BLaER1 treated with 17β-estradiol and CSF1 and Interleukin-3, amounts not matched to agents 10 nM and 100 nM (cell line): ENCODE data around the gene ASPSCR1.

Source experiments
- H3K27ac ChIP-seq, 11 experiments: shearing (Covaris generic); formaldehyde crosslinking; 2 replicates each; pipeline ENCODE4 v1.8.1; 2022
- H3K27me3 ChIP-seq, 11 experiments: shearing (Covaris generic); formaldehyde crosslinking; 2 replicates each; pipeline ENCODE4 v1.8.1; 2022
- H3K36me3 ChIP-seq, 11 experiments: shearing (Covaris generic); formaldehyde crosslinking; 2 replicates each; pipeline ENCODE4 v1.8.1; 2022
- H3K4me1 ChIP-seq, 10 experiments: shearing (Covaris generic); formaldehyde crosslinking; 2 replicates each; pipeline ENCODE4 v1.8.1; 2022
- H3K4me2 ChIP-seq, 11 experiments: shearing (Covaris generic); formaldehyde crosslinking; 2 replicates each; pipeline ENCODE4 v1.8.1; 2022
- H3K4me3 ChIP-seq, 10 experiments: shearing (Covaris generic); formaldehyde crosslinking; 2 replicates each; pipeline ENCODE4 v1.8.1; 2022
- H3K9ac ChIP-seq, 11 experiments: shearing (Covaris generic); formaldehyde crosslinking; 2 replicates each; pipeline ENCODE4 v1.8.1; 2022
- H3K9me3 ChIP-seq, 11 experiments: shearing (Covaris generic); formaldehyde crosslinking; replicated peaks in 1 of 11; 2 replicates each; pipeline ENCODE4 v1.8.1; 2022
- H4K20me1 ChIP-seq, 11 experiments: shearing (Covaris generic); formaldehyde crosslinking; 2 replicates each; pipeline ENCODE4 v1.8.1; 2022
- Cebpa-rat ChIP-seq, 11 experiments: shearing (Covaris generic); IDR thresholded peaks; 2 replicates each; pipeline ENCODE4 v1.8.1; 2022

The ASPSCR1 gene

DNA sequence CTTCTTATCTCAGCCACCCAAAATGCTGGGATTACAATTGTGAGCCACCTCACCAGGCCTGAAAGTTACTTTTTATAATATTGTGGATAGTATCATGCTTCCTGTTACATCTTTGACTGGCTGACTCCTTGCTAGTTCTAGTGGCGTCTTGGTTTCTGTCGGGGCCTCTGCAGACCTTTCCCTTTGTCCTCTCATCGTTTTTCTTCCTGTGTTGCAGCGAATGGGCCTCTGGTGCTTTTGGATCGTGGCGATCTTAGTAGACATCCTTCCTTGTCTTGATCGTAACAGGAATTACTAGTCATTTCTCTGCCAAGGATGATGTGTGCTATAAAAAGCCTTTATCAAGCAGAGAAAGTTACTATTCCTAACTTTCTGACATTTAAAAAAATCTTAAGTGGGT lies 20.8 kb downstream of the ASPSCR1 start:
- Histone ChIP-seq H3K9me3 (no peaks in the 10 kb centered on the region), H3K36me3 (peaks cover 0 to 28% (median 8%) of the 10 kb centered on the region in 11 experiments; a peak in 10 of 22 replicates), H3K27me3 (peaks cover 0 to 35% (median 0%) of the 10 kb centered on the region in 11 experiments; a peak in 12 of 22 replicates), H3K4me3 (no peak overlapping the region), H3K4me2 (peak overlapping the region in 6 of 11 experiments; percentile 84 to 99 (median 94); a peak in 10 of 22 replicates), H3K4me1 (peaks cover 25 to 64% (median 55%) of the 10 kb centered on the region in 10 experiments), H3K27ac (no peak overlapping the region), H3K9ac (no peak overlapping the region), H4K20me1 (peaks cover 41 to 86% (median 61%) of the 10 kb centered on the region in 11 experiments; a peak in 21 of 22 replicates)
- no peak for TF ChIP-seq Cebpa-rat (IDR thresholded peaks at IDR 0.05)

DNA sequence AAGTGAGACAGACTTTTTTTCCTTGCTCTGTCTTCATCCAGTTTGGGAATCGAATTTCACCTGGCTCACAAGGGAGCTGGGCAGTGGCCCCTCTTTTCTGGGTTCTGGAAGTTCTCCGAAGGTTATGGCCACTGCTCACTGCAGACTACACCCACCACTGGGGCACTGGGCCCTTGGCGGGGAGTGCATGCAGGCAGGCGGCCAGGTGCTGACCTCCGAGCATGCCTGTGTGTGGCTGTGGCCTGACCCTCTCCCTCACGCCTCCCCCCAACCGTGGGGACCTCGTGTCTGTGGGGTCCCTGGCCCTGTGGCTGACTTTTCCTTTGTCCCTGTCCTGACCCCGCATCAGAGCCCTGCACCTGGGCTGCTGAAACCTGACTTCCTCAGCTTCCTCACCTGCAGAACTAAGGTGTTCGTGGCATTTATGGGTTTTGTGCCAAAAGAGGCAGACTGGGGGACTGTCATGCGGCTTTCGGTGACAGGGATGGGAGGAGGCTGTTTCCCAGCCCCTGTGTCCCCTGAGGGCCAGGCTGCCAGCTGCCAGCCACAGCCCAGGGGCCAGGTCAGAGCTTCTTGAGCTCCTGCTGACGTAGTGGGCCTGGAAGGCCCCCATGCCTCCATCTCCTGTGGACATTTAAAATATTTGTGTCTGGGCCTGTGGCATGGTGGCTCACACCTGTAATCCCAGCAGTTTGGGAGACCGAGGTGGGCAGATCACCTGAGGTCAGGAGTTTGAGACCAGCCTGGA lies 21.4 kb downstream of the ASPSCR1 start:
- H3K9ac ChIP-seq, result peak overlapping the region in 2 of 11 experiments; percentile 0 to 18; a peak in 1 of 22 replicates
- H3K4me2 ChIP-seq, result peak overlapping the region in 9 of 11 experiments; percentile 31 to 99 (median 88); a peak in 16 of 22 replicates

DNA sequence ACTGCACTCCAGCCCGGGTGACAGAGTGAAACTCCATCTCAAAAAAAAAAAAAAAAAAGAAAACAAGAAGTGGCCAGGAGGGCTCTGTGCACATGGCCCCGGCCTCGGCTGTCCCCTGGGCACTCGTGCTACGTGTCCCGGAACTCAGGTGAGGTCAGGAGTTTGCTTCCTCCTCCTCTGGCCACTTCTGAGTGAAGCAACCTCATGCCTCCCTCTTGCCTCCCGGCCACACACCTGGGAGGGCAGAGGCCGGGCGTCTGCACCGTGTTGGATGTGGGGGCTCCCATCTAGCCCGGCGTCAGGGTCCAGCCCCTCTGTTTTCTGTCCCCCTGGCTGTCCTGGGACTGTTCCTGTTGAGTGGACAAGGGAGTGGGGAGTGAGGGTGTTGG lies 22.2 kb downstream of the ASPSCR1 start:
- no peak for TF ChIP-seq Cebpa-rat (IDR thresholded peaks at IDR 0.05)
- Histone ChIP-seq H3K4me3 (no peak overlapping the region), H3K27me3 (peaks cover 0 to 43% (median 0%) of the 10 kb centered on the region in 11 experiments; a peak in 12 of 22 replicates), H3K27ac (no peak overlapping the region), H4K20me1 (peaks cover 43 to 86% (median 62%) of the 10 kb centered on the region in 11 experiments; a peak in 21 of 22 replicates), H3K9ac (no peak overlapping the region), H3K4me1 (peaks cover 38 to 68% (median 65%) of the 10 kb centered on the region in 10 experiments), H3K36me3 (peaks cover 0 to 15% (median 5%) of the 10 kb centered on the region in 11 experiments; a peak in 10 of 22 replicates), H3K4me2 (peak overlapping the region in 10 of 11 experiments; percentile 62 to 99 (median 86); a peak in 18 of 22 replicates), H3K9me3 (no peaks in the 10 kb centered on the region)

More for the DNA sequence above, 21.4 kb downstream of the ASPSCR1 start:
- Histone ChIP-seq H4K20me1 (peaks cover 42 to 86% (median 62%) of the 10 kb centered on the region in 11 experiments; a peak in 21 of 22 replicates), H3K36me3 (peaks cover 0 to 22% (median 8%) of the 10 kb centered on the region in 11 experiments; a peak in 10 of 22 replicates), H3K4me3 (no peak overlapping the region), H3K4me1 (peaks cover 31 to 65% (median 60%) of the 10 kb centered on the region in 10 experiments), H3K27ac (no peak overlapping the region), H3K9me3 (no peaks in the 10 kb centered on the region), H3K27me3 (peaks cover 0 to 37% (median 0%) of the 10 kb centered on the region in 11 experiments; a peak in 12 of 22 replicates)
- no peak for TF ChIP-seq Cebpa-rat (IDR thresholded peaks at IDR 0.05)

DNA sequence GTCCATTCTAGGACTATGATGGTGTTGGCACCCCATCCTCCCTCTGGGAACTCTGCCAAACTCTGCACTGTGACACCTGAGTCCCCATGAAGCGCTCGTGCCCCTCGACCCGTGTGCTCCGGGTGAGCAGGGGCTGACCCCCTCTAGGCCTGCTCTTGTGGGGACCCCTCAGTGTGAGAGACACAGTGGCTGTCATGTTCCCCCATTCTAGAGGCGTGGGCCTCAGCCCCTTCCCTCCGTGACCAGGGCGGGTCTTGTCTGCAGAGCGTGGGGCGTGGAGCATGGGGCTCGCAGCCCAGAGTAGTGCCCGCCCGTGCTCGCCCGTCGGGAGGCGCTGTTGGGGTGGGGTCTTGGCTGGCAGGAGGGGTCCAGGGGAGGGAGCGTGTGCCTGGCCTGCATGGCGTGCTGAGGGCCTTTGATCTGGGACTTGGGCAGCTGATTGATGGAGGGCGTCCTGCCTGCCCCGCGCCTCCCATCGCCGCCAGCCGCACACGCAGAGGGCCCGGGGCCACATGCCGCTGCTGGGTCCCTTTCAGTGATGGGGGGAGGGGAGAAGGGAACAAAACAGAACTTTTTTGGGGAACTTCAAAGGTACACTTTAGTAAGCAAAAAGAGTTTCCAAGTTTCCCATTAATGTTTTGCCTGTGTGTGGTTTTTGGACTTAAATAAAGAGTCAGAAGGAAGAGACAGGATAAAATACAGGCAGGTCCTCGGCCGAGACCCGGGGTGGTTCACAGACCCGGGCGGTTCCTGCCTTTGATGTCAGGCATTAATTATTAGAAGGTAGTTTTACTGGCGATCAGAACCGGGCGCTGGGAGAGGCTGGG lies 22.8 kb downstream of the ASPSCR1 start:
- Histone ChIP-seq H3K4me1 (peaks cover 44 to 74% (median 72%) of the 10 kb centered on the region in 10 experiments), H3K36me3 (peaks cover 0 to 15% (median 4%) of the 10 kb centered on the region in 11 experiments; a peak in 10 of 22 replicates), H3K9me3 (no peaks in the 10 kb centered on the region), H3K4me2 (peak overlapping the region; percentile 62 to 99 (median 84)), H3K9ac (peak overlapping the region in 8 of 11 experiments; percentile 30 to 74 (median 41); a peak in 14 of 22 replicates), H3K27ac (no peak overlapping the region), H4K20me1 (peaks cover 47 to 86% (median 67%) of the 10 kb centered on the region in 11 experiments; a peak in 21 of 22 replicates), H3K27me3 (peaks cover 0 to 46% (median 0%) of the 10 kb centered on the region in 11 experiments; a peak in 12 of 22 replicates), H3K4me3 (no peak overlapping the region)
- TF ChIP-seq Cebpa-rat (IDR thresholded peaks at IDR 0.05), result no peak

DNA sequence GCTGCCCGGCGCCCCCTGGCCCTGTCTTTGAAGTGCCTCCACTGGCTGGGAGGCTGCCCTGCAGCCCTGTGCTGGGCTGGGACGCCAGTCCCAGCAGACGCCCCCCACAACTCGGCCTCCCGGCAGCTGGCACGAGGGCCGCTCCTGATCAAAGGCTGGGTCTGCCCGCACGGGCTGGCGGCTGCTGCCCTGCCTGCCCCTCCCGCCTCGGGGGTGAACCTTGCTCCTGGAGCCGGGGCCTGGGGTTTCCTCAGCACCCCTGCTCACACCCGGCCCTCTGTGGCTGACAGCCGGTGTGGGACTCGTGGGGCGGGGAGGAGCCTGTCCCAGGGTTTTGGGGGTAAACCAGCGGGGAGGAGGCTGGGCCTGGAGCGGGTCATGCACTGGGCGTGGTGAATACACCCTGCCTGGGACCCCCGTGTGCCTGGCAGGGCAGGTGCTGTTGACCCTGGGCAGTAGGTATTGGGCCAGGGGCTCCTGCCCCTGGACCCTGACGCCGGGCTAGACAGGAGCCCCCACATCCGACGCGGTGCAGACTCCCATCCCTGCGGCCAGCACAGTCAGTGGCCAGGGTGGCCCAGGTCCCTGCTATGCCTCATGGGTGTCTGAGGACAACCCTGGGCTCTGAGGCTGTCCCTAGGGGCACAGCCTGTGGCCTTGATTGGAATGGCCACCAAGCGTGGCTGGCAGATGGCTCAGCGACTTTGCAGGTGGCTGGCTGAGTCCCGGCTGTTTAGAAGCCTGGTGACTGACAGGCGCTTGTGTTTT lies 23.6 kb downstream of the ASPSCR1 start:
- Histone ChIP-seq H3K4me3 (peak overlapping the region in 4 of 10 experiments; percentile 4 to 44 (median 30); a peak in 7 of 20 replicates), H3K36me3 (peaks cover 0 to 15% (median 4%) of the 10 kb centered on the region in 11 experiments; a peak in 10 of 22 replicates), H3K9ac (peak overlapping the region in 9 of 11 experiments; percentile 22 to 74 (median 41); a peak in 15 of 22 replicates), H4K20me1 (peaks cover 55 to 86% (median 70%) of the 10 kb centered on the region in 11 experiments; a peak in 21 of 22 replicates), H3K9me3 (no peaks in the 10 kb centered on the region), H3K4me1 (peaks cover 47 to 81% (median 79%) of the 10 kb centered on the region in 10 experiments), H3K4me2 (peak overlapping the region; percentile 62 to 99 (median 84)), H3K27ac (no peak overlapping the region), H3K27me3 (peaks cover 0 to 46% (median 0%) of the 10 kb centered on the region in 11 experiments; a peak in 12 of 22 replicates)
- no peak for TF ChIP-seq Cebpa-rat (IDR thresholded peaks at IDR 0.05)

DNA sequence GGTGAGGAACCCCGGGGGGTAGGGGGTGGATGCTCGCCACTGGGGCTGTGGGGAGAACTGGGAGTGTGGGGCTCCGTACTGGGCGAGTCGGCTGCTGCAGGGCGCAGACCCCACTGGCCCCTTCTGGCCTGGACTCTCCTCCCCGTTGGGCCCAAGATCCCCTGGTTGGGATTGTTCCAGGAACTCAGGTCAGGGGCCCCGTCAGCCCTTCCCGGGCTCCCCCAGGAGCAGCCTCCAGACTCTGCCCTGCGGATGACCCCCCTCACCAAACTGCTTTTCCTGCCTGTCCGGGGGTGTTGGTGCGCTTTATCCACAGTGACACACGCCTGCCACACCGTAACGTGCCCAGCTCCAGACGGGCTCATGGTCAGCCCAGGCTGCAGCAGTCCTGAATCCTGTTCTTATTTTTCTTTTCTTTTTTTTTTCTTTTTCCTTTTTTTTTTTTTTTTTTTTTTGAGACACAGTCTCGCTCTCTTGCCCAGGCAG lies 24.2 kb downstream of the ASPSCR1 start:
- no peaks in the 10 kb centered on the region for H3K9me3 ChIP-seq
- H3K36me3 ChIP-seq, result peaks cover 0 to 11% (median 4%) of the 10 kb centered on the region in 11 experiments; a peak in 10 of 22 replicates
- peaks cover 59 to 87% (median 76%) of the 10 kb centered on the region in 11 experiments; a peak in 21 of 22 replicates for H4K20me1 ChIP-seq
- H3K27ac ChIP-seq, result no peak overlapping the region
- no peak for TF ChIP-seq Cebpa-rat (IDR thresholded peaks at IDR 0.05)
- peak overlapping the region; percentile 62 to 99 (median 84) for H3K4me2 ChIP-seq
- H3K4me3 ChIP-seq, result peak overlapping the region in 1 of 10 experiments; percentile 35; a peak in 4 of 20 replicates
- peaks cover 47 to 86% (median 80%) of the 10 kb centered on the region in 10 experiments for H3K4me1 ChIP-seq
- peak overlapping the region in 7 of 11 experiments; percentile 22 to 74 (median 41); a peak in 4 of 22 replicates for H3K9ac ChIP-seq
- H3K27me3 ChIP-seq, result peaks cover 0 to 50% (median 0%) of the 10 kb centered on the region in 11 experiments; a peak in 12 of 22 replicates
